Chondrocyte (in vitro differentiated cells): ENCODE data around the gene EXOC7. TPM values are rescaled to one million over a fixed set of nuclear protein-coding genes. Genes with fewer than 3 reads are reported as not detected.

Experiments
- DNase-seq: peaks from one replicate; pipeline ENCODE4 v3.0.0; 2021; ENCODE audit warnings: mixed read lengths, low spot score
- H3K27ac Mint-ChIP-seq: one replicate; pipeline ENCODE4 v1.8.0; 2021; ENCODE audit warnings: mild to moderate bottlenecking, moderate library complexity, mixed read lengths; ENCODE audit not compliant: unreplicated experiment
- H3K27me3 Mint-ChIP-seq: 2 replicates; pipeline ENCODE4 v1.8.0; 2021; ENCODE audit warnings: low read depth, mixed read lengths
- H3K36me3 Mint-ChIP-seq: 2 replicates; pipeline ENCODE4 v1.8.0; 2021; ENCODE audit warnings: low read depth, mixed read lengths
- H3K4me1 Mint-ChIP-seq: 2 replicates; pipeline ENCODE4 v1.8.0; 2021; ENCODE audit warnings: low read depth, mild to moderate bottlenecking, mixed read lengths
- H3K4me3 Mint-ChIP-seq: one replicate; pipeline ENCODE4 v1.8.0; 2021; ENCODE audit warnings: mild to moderate bottlenecking, moderate library complexity, mixed read lengths; ENCODE audit not compliant: unreplicated experiment
- H3K9me3 Mint-ChIP-seq: 2 replicates; pipeline ENCODE4 v1.8.0; 2021; ENCODE audit warnings: low read depth, mixed read lengths
- total RNA-seq: library from RNA; stranded (reverse); gene quantifications from 3 replicates; pipeline ENCODE4 v1.2.1, GENCODE V29; 2021
- TF ChIP-seq, protein P1 (sequence below): fragments of 200-600 bp; sonication (generic); IDR thresholded peaks from 2 replicates; pipeline ENCODE4 v1.5.0; 2021; ENCODE audit warnings: antibody characterized with exemption, mild to moderate bottlenecking, moderate library complexity

Gene EXOC7
- total RNA-seq, 1 donor from 2014 or later: 131 TPM

GRCh38 chr17:76132574-76133338, 29.2 kb upstream of the EXOC7 start:
- DNase-seq: no peak
- Mint-ChIP-seq H3K27me3 (peaks cover 13% of the 10 kb centered on the region), H3K27ac (no peak overlapping the region), H3K36me3 (no peaks in the 10 kb centered on the region), H3K4me1 (no peaks in the 10 kb centered on the region), H3K9me3 (no peaks in the 10 kb centered on the region), H3K4me3 (no peak overlapping the region)
- TF ChIP-seq, protein P1, sequence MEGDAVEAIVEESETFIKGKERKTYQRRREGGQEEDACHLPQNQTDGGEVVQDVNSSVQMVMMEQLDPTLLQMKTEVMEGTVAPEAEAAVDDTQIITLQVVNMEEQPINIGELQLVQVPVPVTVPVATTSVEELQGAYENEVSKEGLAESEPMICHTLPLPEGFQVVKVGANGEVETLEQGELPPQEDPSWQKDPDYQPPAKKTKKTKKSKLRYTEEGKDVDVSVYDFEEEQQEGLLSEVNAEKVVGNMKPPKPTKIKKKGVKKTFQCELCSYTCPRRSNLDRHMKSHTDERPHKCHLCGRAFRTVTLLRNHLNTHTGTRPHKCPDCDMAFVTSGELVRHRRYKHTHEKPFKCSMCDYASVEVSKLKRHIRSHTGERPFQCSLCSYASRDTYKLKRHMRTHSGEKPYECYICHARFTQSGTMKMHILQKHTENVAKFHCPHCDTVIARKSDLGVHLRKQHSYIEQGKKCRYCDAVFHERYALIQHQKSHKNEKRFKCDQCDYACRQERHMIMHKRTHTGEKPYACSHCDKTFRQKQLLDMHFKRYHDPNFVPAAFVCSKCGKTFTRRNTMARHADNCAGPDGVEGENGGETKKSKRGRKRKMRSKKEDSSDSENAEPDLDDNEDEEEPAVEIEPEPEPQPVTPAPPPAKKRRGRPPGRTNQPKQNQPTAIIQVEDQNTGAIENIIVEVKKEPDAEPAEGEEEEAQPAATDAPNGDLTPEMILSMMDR: no peak

GRCh38 chr17:76131692-76132573, 28.3 kb upstream of the EXOC7 start:
- no peak overlapping the region for H3K27ac Mint-ChIP-seq
- peaks cover 15% of the 10 kb centered on the region for H3K27me3 Mint-ChIP-seq
- H3K9me3 Mint-ChIP-seq: no peaks in the 10 kb centered on the region
- H3K36me3 Mint-ChIP-seq: no peaks in the 10 kb centered on the region
- DNase-seq: no peak
- no peak overlapping the region for H3K4me3 Mint-ChIP-seq
- TF ChIP-seq, protein P1: no peak
- no peaks in the 10 kb centered on the region for H3K4me1 Mint-ChIP-seq

- H3K9me3 Mint-ChIP-seq: no peaks in the 10 kb centered on the region
- peaks cover 15% of the 10 kb centered on the region for H3K27me3 Mint-ChIP-seq
- no peak overlapping the region for H3K4me3 Mint-ChIP-seq
- no peaks in the 10 kb centered on the region for H3K4me1 Mint-ChIP-seq
- TF ChIP-seq, protein P1: no peak
- H3K27ac Mint-ChIP-seq: no peak overlapping the region
- no peak for DNase-seq
- H3K36me3 Mint-ChIP-seq: no peaks in the 10 kb centered on the region
Measured at GRCh38 chr17:76131051-76131691, 27.6 kb upstream of the EXOC7 start.

- Mint-ChIP-seq H3K4me1 (no peaks in the 10 kb centered on the region), H3K27ac (no peak overlapping the region), H3K4me3 (no peak overlapping the region), H3K9me3 (no peaks in the 10 kb centered on the region), H3K36me3 (no peaks in the 10 kb centered on the region), H3K27me3 (peaks cover 16% of the 10 kb centered on the region)
- DNase-seq: no peak
- TF ChIP-seq, protein P1: no peak
Measured at GRCh38 chr17:76130473-76130872, 26.9 kb upstream of the EXOC7 start.

DNA sequence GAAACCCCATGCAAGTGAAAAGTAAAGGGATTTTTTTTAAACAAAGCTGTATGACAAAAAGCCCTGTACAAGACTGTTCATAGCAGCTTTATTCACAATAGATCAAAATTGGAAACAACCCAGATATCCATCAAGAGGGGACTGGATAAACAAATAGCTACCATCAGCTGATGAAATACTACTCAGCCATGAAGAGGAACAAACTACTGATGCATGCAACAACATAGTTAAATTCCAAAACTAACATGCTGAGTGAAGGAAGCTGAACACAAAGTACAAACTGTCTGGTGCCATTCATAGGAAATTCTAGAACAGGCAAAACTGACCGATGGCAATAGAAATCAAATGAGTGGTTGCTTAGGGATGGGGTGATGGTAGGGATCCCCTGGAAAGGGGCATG, 22.3 kb upstream of the EXOC7 start:
- no peak for DNase-seq
- H3K4me3 Mint-ChIP-seq: no peak overlapping the region
- H3K27ac Mint-ChIP-seq: no peak overlapping the region
- peaks cover 5% of the 10 kb centered on the region for H3K27me3 Mint-ChIP-seq
- H3K36me3 Mint-ChIP-seq: no peaks in the 10 kb centered on the region
- no peaks in the 10 kb centered on the region for H3K4me1 Mint-ChIP-seq
- H3K9me3 Mint-ChIP-seq: no peaks in the 10 kb centered on the region
- TF ChIP-seq, protein P1: no peak
